ENCODE data around the gene DUSP22. TPM values are rescaled to one million over a fixed set of nuclear protein-coding genes. Genes with fewer than 3 reads are reported as not detected.

DUSP22 gene
- polyA plus RNA-seq, 1 of the 3 experiments (the other 2 are of a cell fraction) = 6.8 TPM

GRCh38 chr6:301929-302705, 9.8 kb downstream of the DUSP22 start:
- WGBS (ENCODE audit: low lambda C conversion rate) = 58% methylated on average over 20 of the region's 20 CpGs
- Histone ChIP-seq H3K27ac (ENCODE audit: low read depth in 2 of 2, low read length in 1 of 2) (no peak overlapping the region), H3K9me2 (no peaks in the 10 kb centered on the region), H3K36me3 (replicated peaks in 1 of 2; ENCODE audit: control insufficient read depth in 1 of 2, insufficient read depth in 2 of 2, low read length in 1 of 2) (no peaks in the 10 kb centered on the region), H3K4me3 (ENCODE audit: low read depth in 2 of 2, low read length in 1 of 2) (no peak overlapping the region), H2AFZ (ENCODE audit: low read depth) (no peak overlapping the region), H3K27me3 (ENCODE audit: insufficient read depth) (peaks cover 32% of the 10 kb centered on the region), H4K20me1 (ENCODE audit: insufficient read depth) (no peaks in the 10 kb centered on the region), H3F3A (replicated peaks; ENCODE audit: insufficient read depth) (no peaks in the 10 kb centered on the region), H3K9ac (no peak overlapping the region), H3K79me2 (ENCODE audit: insufficient read depth) (no peaks in the 10 kb centered on the region), H3K4me1 (ENCODE audit: control insufficient read depth in 1 of 2, insufficient read depth in 2 of 2, low read depth in 1 of 2, low read length in 1 of 2) (peaks cover 0 to 4% of the 10 kb centered on the region in 2 experiments; a peak in 1 of 4 replicates), H3K9me3 (no peaks in the 10 kb centered on the region), H3K4me2 (no peak overlapping the region)
- POLR2A ChIA-PET = no interaction called here
- CTCF ChIA-PET = interaction anchor here (1.0 kb wide), 1 partner anchor 105 kb away, joined by 3 read pairs; no protein-coding TSS in a partner anchor
- DNase-seq = no peak
- TF ChIP-seq ELF1 (IDR thresholded peaks at IDR 0.05) (no peak), TAF1 (IDR thresholded peaks at IDR 0.05; ENCODE audit: borderline replicate concordance, low read depth, low read length) (no peak), POLR2AphosphoS5 (IDR thresholded peaks at IDR 0.05; ENCODE audit: low read depth, low read length) (no peak), IRF3 (IDR thresholded peaks at IDR 0.05; ENCODE audit: low read depth, low read length) (no peak), EP300 (IDR thresholded peaks at IDR 0.05; ENCODE audit: borderline replicate concordance in 1 of 2, low read depth in 1 of 2, low read length in 1 of 2) (no peak), SMC3 (IDR thresholded peaks at IDR 0.05; ENCODE audit: low read depth, low read length) (no peak), FOXM1 (IDR thresholded peaks at IDR 0.05; ENCODE audit: low read depth) (no peak), RFX5 (IDR thresholded peaks at IDR 0.05; ENCODE audit: low read length) (no peak), MXI1 (IDR thresholded peaks at IDR 0.05; ENCODE audit: low read depth, low read length) (no peak), GABPA (IDR thresholded peaks at IDR 0.05; ENCODE audit: low read depth) (no peak), RXRA (IDR thresholded peaks at IDR 0.05; ENCODE audit: borderline replicate concordance, low read depth) (no peak), SIN3A (IDR thresholded peaks at IDR 0.05; ENCODE audit: borderline replicate concordance, low read depth, low read length) (no peak), RCOR1 (IDR thresholded peaks at IDR 0.05; ENCODE audit: low read length) (no peak), MAX (IDR thresholded peaks at IDR 0.05; ENCODE audit: low read depth) (no peak), FOSL2 (IDR thresholded peaks at IDR 0.05; ENCODE audit: borderline replicate concordance, low read depth) (no peak), CHD2 (IDR thresholded peaks at IDR 0.05; ENCODE audit: low read length, partially characterized antibody) (no peak), TCF12 (IDR thresholded peaks at IDR 0.05) (no peak)
- TF ChIP-seq, protein P1, sequence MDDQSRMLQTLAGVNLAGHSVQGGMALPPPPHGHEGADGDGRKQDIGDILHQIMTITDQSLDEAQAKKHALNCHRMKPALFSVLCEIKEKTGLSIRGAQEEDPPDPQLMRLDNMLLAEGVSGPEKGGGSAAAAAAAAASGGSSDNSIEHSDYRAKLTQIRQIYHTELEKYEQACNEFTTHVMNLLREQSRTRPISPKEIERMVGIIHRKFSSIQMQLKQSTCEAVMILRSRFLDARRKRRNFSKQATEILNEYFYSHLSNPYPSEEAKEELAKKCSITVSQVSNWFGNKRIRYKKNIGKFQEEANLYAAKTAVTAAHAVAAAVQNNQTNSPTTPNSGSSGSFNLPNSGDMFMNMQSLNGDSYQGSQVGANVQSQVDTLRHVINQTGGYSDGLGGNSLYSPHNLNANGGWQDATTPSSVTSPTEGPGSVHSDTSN (IDR thresholded peaks at IDR 0.05) = no peak
- TF ChIP-seq, protein P2, sequence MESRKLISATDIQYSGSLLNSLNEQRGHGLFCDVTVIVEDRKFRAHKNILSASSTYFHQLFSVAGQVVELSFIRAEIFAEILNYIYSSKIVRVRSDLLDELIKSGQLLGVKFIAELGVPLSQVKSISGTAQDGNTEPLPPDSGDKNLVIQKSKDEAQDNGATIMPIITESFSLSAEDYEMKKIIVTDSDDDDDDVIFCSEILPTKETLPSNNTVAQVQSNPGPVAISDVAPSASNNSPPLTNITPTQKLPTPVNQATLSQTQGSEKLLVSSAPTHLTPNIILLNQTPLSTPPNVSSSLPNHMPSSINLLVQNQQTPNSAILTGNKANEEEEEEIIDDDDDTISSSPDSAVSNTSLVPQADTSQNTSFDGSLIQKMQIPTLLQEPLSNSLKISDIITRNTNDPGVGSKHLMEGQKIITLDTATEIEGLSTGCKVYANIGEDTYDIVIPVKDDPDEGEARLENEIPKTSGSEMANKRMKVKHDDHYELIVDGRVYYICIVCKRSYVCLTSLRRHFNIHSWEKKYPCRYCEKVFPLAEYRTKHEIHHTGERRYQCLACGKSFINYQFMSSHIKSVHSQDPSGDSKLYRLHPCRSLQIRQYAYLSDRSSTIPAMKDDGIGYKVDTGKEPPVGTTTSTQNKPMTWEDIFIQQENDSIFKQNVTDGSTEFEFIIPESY (IDR thresholded peaks at IDR 0.05; ENCODE audit: borderline replicate concordance, low read depth) = no peak
- TF ChIP-seq, protein P3, sequence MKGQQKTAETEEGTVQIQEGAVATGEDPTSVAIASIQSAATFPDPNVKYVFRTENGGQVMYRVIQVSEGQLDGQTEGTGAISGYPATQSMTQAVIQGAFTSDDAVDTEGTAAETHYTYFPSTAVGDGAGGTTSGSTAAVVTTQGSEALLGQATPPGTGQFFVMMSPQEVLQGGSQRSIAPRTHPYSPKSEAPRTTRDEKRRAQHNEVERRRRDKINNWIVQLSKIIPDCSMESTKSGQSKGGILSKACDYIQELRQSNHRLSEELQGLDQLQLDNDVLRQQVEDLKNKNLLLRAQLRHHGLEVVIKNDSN (IDR thresholded peaks at IDR 0.05; ENCODE audit: borderline replicate concordance, low read depth) = no peak
